ENCODE results near the gene TEX264. TPM values are rescaled to one million over a fixed set of nuclear protein-coding genes. Genes with fewer than 3 reads are reported as not detected.

Gene TEX264
- total RNA-seq, 1 donor from 2014 or later = 17.9 TPM

DNA sequence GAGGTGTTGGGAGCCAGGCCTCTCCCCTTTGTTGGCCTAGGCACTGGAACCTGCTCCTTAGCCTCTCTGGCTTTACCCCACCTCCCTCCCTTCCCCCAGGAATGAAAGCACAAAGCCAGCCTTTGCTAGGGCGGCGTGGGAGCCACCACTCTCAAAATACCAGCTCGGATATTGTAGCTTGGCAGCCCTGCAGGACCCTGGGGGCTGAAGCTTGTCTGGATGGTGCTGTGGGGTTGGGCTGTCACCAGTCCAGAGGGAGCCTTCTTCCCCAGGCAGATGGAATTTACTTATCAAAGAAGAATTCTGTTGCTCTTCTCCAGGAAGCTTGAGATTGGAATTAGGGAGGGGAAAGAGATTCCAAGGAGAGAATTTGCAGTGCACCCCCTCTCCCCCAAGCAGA, 20.9 kb downstream of the TEX264 start:
- FAIRE-seq = no peak
- DNase-seq (ENCODE audit: low spot score in 2 of 2) = no peak

DNA sequence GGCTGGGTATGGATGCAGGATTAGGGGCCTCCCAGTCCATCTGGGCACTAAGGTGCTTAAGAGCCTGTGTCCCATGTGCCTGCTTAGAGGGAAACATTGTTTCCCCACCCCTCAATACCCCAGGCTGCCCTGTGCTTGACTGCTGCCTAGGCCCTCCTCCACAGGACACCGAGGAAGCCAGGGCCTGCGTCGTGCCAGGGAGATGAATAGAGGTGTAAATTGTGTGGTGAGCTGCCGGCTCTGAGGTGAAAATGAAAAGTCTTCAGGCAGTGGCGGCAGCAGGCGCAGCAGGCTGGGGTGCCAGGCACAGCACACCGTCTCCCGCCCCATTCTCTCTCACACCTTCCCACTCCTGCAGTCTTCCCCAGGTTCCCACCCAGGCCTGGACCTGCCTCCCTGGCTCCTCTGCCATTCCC, 21.9 kb downstream of the TEX264 start:
- no peak for DNase-seq (ENCODE audit: low spot score in 2 of 2)
- no peak for FAIRE-seq

DNA sequence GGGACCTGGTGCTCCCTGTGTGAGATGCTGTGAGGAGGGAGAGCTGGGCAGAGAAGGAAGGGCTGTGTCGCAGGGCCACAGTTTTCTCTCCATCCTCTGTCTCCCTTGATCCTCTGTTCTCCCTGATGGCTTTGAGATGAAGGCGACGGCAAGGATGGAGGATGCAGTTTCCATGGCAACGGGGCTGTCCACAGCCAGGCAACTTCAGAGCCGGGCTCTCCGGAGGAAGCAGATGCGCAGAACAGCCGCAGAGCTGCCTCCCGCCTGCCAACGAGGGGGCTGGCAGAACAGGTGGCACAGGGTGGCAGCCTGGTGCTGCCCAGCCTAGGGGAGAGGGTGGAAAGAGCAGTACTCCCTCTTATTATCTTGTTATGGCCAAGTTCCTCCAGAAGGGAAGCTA, 25.9 kb downstream of the TEX264 start:
- DNase-seq (ENCODE audit: low spot score in 2 of 2) = peak in 1 of 2 donors; percentile 67
- no peak for FAIRE-seq

DNA sequence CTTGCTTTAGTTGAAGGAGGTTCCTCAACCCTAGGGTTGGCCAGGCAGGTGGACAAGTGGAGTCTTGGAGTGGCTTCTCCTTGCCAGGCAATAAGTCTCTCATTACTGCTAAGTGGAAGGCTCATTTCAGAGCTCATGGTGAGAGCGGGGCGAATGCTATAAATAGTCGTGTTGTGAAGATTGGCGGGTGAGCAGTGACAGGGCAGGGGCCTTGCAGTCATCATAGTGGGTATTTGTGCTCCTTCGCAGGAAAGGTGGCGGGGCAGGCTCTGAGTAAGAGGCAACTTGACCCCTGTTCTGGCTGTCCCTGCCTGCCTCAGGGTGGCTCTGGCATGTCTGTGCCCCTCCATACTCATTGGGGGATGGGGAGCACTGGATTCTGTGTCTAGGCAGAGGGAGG, 27.2 kb downstream of the TEX264 start:
- FAIRE-seq = no peak
- DNase-seq (ENCODE audit: low spot score in 2 of 2) = no peak

DNA sequence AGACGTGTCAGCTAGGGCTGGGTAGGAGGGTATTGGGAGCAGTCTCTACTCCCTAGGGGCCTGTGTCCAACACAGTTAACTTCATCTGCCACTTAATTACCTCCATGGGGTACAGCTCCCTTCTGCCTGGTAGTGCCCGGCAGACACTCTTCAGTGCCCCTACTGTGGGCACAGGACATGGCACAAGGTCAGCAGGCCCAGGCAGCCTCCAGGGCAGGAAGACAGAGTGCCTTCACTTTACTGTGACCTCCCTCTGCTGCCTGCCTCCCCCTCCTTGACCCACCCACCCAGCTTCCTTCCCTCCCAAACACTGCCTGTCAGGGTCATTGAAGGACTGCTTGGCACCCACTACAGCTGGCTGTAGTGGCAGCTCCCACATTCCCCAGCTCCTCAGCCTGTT, 29.4 kb downstream of the TEX264 start:
- no peak for DNase-seq (ENCODE audit: low spot score in 2 of 2)
- FAIRE-seq = no peak

DNA sequence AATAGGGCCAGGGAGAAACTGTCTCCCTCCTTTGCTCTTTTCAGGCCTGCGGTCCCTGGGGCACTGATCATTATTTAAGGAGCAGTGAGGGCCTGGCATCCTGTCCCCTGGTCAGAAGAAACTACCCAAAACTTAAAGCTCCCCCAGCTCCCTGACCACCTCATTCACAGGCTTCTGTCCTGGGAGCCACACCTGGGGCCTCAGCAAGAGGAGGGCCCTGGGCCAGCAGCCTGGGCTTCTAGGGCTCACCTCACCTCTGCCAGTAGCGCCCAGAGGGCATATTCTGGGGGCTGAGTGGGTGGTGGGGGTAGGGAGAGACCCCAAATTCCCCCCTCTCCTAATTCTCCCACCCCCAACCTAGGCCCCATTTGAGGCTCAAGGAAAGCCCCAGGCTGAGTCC, 31.1 kb downstream of the TEX264 start:
- DNase-seq (ENCODE audit: low spot score in 2 of 2) (no peak), FAIRE-seq (no peak)

DNA sequence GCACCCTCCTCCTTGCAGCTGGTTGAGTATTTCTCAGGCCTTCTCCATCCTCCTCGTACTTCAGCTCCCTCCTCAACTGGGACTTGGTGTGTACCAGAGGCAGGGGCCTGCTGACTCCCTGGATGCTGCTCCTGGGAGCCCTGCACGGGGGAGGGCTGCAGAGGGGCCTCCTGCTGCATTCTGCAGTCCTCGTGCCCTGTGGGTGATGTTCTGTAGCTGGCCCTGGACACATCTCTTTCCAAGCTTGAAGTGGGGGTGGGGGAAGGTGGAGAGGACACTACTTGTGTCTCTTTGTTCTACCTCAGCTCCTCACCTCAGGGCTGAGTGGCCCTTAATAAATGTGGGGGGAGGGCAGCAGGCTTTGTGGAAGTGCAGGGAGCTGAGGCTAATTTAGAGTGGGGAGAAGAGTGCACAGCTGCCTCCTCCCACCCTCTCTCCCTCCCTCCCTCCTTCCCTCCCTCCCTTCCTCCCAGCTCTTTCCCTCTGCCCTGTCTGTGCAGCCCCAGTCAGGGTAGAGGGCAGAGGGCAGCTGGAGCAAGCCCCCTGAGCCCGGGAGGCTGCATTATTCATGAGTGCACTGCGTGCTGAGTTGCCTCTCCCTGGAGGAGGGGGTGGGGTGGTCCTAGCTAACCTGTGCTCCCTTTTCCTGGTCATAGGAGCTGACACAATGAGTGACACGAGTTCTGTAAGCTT, 32.2 kb downstream of the TEX264 start:
- FAIRE-seq = no peak

DNA sequence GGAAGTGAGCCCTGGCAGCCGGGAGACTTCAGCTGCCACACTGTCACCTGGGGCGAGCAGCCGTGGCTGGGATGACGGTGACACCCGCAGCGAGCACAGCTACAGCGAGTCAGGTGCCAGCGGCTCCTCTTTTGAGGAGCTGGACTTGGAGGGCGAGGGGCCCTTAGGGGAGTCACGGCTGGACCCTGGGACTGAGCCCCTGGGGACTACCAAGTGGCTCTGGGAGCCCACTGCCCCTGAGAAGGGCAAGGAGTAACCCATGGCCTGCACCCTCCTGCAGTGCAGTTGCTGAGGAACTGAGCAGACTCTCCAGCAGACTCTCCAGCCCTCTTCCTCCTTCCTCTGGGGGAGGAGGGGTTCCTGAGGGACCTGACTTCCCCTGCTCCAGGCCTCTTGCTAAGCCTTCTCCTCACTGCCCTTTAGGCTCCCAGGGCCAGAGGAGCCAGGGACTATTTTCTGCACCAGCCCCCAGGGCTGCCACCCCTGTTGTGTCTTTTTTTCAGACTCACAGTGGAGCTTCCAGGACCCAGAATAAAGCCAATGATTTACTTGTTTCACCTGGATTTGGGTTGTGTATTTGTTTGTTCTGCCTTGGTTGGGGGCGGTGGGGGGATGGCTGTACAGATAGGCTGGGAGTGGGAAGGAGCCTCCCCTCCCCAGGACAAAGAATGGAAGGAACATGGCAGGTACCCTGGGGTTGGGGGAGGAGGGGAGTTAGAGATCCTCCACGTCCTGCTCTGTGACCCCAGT, 32.9 kb downstream of the TEX264 start:
- FAIRE-seq (no peak), DNase-seq (ENCODE audit: low spot score in 2 of 2) (no peak)

More for the DNA sequence above, 32.2 kb downstream of the TEX264 start:
- no peak for DNase-seq (ENCODE audit: low spot score in 2 of 2)

DNA sequence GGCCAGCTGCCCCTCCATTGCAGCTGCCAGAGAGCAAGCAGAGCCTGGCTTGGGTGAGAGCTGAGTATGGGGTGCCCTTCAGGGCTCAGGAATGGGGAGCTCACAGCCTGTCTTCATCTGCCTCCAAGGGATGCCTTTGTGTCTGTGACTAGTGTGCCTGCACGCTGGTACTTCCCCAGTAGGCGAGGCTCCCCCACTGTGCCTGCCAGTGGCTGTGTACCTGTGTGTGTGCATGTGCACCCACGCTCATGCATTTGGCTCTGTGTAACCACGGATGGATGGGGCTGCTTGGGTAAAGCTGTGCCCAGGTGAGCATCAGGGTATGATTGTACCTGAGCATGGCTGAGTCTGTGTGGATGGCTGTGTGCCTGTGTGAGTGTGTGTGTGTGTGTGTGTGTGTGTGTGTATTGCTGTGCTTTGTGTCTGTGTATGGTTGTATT, 33.5 kb downstream of the TEX264 start:
- FAIRE-seq (no peak), DNase-seq (ENCODE audit: low spot score in 2 of 2) (no peak)

DNA sequence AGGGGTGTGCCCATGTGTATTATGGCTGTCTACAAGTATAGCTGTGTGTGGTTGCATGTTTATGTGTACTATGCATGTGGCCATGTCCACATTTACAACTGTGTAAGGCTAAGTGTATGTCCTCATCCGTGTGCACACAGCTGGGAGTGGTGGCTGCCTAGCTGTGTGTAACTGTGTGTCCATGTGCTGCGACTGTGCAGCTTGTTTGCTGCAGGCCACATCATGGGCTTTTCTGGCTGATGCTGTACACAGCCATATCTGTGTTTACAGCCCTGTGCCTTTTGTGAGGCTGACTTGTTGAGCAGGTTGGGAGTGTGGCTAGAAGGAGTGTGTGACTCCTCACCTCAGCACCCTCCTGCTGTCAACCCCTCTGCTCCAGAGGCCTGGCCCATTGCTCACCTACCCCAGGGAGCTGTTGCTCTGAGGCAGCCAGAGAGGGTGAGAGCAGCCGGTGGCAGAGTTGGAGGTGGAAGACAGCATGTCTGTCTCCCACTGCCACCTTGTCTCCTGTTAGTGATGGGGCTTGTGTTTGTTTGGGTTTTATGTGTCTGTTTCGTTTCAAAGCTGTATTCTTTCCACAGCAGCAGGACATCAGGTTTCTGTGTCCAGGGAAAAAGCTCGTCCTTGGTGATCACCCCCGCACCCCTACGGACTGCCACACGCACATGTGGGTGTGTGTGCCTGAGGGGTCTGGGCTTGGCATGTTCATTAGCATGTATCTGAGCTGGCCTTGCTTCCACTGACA, 34.4 kb downstream of the TEX264 start:
- FAIRE-seq (no peak), DNase-seq (ENCODE audit: low spot score in 2 of 2) (no peak)

DNA sequence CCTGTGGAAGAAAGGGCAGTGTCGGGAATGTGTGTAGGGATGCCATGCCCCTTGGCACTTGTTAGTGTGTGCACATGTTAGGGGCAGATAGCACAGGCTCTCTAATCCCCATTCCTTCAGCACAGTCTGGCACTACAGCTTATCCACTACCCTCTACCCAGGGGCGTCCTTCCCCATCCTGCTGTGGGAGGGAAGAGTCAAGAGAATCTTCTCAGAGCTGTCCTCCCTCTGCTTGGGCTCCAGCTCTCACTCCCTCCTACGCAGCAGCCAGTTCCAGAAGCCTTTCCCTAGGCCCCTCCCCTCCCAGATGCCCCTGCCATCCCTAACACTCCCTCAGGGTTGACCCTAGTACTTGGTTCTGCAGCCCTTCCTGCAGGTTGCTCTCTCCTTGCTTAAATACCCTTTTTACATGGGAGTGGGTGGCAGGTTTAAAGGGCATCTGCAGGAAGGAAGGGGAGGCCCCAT, 35.0 kb downstream of the TEX264 start:
- no peak for FAIRE-seq

DNA sequence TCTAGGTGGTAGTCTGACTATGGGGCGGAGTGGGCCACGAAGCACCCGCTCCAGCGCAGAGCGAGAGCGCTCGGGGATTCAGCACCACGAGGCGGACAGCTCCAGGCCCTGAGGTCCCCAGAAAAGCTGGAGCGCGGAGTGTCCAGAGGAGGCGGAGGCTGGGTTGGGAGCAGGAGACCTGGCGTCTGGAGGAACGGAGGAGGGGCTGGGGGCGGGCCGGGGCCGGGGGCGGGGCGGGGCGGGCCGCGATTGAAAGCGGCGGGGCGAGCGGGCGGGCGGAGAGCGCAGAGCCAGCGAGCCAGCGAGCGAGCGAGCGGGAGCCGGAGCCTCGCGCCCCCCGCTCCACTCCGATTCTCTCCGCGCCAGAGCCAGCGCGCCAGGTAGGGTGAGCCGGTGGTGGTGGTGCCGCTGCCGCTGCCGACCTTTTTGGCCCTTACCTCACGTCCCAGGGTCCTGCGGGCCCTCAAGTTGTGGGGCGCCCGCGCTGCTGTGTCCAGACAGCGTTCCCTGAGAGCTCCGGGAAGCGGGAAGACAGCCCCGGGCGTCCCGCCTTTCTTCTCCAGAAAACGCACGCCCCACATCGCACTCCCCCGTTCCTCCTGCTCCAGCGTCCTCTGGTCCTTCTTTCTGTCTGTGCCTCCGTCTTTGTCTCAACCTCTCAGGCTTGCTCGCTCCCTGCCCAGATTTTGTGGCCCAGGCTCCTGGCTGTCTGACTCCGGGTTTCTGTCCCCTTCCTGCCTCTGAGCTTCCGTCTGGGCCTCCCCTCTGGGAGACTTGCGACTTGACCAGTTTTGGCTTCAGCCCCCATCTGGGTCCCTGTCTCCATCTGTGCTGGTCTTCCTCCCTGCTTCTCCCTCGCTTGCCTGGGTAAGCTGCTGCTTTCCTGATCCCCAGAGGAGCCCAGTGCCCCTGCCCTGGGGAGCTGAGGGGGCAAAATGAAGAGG, 36.0 kb downstream of the TEX264 start, which contains the start of gene GRM2:
Gene GRM2 (plus strand): TSS at position 281 of the 944 bp plus-strand sequence. CDS start 1,916 bp downstream, outside the sequence.
- FAIRE-seq (no peak), DNase-seq (ENCODE audit: low spot score in 2 of 2) (peak; percentile 75 to 87)

More for the DNA sequence above, 35.0 kb downstream of the TEX264 start:
- DNase-seq (ENCODE audit: low spot score in 2 of 2) = no peak

DNA sequence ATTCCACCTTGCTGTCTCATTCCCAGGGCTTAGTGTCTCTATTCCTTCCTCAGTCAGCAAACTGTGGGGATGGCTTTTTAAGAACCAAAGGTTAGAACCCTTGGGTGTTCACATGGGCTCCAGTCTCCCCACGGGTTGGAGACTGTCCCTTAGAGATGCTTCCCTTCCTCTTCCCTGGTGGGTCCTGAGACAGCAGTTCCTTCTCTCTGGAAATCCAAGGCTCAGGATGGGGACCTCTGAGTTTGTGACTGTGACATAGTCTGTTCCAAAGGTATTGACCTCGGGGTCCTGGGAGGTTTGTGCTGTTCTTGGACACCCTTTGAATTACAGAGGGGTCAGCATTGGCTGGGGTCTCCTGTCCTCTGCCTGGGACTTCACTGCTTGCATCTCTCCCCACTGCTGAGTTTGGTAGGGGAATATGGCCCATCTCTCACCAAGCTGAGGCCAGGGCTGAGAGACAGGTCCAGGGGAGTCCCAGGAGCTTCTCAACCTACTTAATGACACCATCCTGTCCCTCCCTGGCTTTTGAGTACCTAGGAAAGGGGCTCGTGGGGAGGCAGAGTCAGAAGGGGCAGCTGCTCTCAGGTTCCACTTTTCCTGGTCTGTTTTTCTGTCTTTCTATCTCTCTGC, 37.3 kb downstream of the TEX264 start:
- DNase-seq (ENCODE audit: low spot score in 2 of 2) (peak in 1 of 2 donors; percentile 8), FAIRE-seq (no peak)

DNA sequence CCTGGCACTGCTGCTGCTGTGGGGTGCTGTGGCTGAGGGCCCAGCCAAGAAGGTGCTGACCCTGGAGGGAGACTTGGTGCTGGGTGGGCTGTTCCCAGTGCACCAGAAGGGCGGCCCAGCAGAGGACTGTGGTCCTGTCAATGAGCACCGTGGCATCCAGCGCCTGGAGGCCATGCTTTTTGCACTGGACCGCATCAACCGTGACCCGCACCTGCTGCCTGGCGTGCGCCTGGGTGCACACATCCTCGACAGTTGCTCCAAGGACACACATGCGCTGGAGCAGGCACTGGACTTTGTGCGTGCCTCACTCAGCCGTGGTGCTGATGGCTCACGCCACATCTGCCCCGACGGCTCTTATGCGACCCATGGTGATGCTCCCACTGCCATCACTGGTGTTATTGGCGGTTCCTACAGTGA, 38.0 kb downstream of the TEX264 start:
- DNase-seq (ENCODE audit: low spot score in 2 of 2) (peak in 1 of 2 donors; percentile 5), FAIRE-seq (no peak)

DNA sequence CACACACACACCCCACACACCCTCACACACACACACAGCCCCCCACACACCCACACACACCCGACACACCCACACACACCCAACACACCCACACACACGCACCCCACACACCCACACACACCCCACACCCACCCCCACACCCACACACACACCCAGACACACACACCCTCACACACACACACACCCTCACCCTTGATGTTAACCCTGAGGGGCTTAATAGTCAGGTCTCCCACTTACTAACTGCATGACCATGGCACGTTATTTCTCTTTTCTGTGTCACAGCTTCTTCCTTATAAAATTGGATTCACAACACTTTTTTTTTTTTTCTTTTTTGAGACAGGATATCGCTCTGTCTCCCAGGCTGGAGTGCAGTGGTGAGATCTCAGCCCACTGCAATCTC, 38.6 kb downstream of the TEX264 start:
- DNase-seq (ENCODE audit: low spot score in 2 of 2) = peak in 1 of 2 donors; percentile 2
- no peak for FAIRE-seq

DNA sequence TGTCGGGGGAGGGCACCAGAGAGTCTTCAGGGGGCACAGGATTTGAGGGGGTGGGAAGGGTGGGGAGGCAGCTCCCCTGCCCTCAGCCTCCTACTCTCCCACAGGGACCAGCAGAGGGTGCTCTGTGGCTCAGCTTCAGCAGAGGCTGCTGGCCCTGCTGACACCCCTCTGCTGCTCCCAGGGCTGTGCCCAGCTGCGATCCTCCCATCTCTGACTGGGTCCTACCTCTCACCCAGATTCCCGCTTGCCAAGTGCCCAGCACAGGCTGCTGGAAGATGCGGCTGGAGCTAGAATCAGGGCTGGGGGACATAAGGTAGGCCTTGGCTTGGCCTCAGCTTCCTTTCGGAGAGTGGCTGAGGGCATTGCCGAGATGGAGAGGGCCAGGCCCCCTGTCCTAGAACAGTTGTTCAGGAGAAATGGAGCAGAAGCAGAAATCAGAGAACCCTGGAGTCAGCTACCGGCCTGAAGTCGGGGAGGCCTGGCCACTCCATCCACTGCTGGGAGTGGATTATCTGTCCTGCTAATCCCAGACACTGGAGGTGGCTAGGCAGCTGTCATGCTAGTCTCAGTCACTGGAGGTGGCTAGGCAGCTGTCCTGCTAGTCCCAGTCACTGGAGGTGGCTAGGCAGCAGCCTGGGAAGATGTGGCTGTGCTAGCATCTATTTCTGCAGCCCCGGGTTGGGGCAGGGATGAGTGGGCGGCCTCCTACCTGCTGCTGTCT, 39.7 kb downstream of the TEX264 start:
- DNase-seq (ENCODE audit: low spot score in 2 of 2) (peak in 1 of 2 donors; percentile 45), FAIRE-seq (no peak)

DNA sequence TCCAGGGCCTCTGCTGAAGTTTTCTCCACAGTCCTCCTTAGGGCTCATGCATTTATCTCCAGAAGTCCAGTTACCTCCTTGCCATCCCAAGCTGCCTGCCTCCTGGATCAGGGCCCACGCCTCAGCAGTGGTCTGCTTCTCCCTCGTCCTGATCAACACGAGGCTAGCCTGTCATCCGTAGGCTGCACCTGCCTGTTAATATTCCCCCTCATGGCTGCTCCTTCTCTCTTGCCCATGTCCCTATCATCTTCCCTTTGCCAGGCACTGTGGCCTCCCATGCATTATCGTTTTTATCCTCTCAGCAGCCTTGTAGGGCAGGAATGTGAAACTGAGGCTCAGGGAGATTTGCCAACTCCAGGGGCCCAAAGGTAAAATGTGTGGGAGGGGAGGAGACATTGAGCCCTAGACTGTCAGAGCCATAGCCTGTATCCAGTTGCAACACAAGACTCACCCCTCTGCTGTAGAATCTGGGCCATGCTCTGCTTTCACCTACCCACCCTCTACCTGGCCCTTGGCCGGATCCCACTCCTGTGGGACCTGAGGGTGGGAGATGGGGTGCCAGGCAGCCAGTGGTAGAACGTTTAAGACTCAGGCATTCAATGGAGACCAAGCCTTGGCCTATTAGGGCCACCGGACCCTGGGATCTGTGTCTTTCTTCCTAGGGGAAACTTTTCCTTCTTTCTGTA, 40.4 kb downstream of the TEX264 start:
- no peak for FAIRE-seq

DNA sequence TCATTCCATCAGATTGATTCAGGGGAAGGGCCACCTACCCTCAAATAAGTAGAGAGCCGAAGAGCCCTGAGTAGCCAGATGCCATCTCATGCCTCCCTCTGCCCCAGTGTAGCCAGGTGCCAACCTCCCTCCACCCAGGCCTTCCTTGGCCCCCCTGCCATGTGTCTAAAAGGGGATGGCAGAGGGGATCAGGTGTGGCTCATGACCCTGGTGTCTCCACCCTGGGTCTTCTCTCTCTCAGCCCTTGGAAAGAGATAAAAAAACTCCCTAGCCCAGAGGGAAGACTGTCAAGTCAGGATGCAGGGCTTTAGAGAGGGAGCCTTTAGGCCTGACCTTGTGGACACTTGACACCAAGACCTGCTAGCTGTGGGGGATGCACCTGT, 41.0 kb downstream of the TEX264 start:
- DNase-seq (ENCODE audit: low spot score in 2 of 2) (peak; percentile 9 to 11), FAIRE-seq (no peak)

More for the DNA sequence above, 40.4 kb downstream of the TEX264 start:
- peak; percentile 12 for DNase-seq (ENCODE audit: low spot score in 2 of 2)

Measured in frontal cortex (tissue), 4 donors.